ENCODE data around the gene ZMIZ1. TPM values are rescaled to one million over a fixed set of nuclear protein-coding genes. Genes with fewer than 3 reads are reported as not detected.

ZMIZ1 gene
- total RNA-seq, 1 experiment from 2014 or later, result 27.5 TPM

DNA sequence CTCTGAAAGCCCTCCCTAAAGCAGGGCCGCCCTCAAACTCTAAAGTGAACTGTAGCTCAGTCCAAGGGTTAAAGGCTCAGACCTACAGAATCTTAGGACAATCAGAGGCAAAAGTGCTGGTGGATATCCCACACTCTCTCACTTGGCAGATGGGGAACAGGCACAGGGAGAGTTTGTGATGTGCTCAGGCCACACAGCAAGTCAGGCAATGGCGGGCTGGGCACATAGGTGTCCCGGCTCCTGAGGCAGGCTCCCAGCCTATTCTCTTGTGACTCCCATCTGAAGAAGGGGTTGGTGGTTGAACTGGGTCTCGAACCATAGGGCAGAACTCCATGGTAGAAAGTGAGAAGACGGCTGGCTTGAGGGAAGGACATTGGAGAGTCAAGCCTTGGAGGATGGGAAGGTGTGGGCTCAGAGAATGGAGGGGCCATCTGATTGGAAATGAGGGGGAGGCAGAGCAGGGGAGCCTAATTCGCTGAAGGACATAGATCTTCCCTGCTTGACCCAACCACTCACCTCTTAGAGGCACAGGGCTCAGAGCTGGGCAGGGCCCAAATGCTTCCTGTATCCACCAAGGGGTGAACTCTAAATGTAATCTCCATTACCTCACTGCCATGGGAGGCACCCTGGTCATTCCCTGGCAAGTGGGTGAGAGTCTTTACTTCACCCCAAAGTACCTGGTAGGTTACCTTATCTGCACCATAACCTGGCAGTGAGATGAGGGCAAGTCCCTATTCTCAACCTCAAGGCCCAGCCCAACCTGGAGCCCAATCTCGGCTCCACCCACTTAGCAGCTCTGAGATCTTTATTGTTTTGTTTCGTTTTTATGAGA is 4.9 kb upstream of the ZMIZ1 start:
- DNase-seq (ENCODE audit: low spot score), result no peak

DNA sequence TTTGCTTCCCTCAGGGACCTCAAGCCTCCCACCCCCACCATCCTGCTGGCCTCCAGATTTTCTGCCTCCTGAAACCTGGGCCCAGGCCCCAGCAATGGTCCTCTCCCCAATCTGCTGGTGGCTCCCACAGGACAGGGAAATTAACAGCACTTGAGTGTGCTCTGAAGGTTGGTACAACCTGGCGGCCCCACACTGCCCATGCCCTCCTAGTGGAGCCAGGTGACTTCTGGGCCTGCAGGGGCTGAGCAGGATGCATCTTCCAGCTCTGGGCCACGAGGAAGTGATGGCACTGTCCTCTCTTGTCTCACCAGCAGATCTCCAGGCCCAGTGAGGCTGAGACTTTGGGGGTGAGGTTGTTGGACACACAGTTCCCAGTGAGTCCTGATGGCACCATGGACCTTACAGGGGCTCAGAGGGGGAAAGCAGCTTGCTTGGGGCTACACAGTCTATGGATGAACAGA is 3.6 kb upstream of the ZMIZ1 start:
- no peak for DNase-seq (ENCODE audit: low spot score)

DNA sequence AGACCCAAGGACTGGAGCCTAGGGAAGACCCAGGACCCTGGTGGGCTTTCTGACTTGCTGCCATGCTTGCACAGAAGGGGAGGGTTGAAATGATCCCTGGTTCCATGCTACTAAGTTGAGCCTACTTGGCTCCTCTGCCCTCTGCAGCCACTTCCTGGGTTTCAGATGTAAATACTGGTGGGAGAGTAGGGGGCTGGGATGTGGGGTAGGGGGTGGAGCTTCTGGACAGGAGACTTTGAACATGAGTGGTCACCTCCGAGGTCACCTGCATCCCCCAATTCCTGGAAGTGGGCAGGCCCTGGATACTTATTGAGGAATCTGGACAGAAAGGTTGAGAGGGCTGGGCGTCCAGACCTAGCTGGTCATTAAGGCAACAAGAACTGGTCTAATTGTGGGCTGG is 2.9 kb upstream of the ZMIZ1 start:
- DNase-seq (ENCODE audit: low spot score), result no peak

DNA sequence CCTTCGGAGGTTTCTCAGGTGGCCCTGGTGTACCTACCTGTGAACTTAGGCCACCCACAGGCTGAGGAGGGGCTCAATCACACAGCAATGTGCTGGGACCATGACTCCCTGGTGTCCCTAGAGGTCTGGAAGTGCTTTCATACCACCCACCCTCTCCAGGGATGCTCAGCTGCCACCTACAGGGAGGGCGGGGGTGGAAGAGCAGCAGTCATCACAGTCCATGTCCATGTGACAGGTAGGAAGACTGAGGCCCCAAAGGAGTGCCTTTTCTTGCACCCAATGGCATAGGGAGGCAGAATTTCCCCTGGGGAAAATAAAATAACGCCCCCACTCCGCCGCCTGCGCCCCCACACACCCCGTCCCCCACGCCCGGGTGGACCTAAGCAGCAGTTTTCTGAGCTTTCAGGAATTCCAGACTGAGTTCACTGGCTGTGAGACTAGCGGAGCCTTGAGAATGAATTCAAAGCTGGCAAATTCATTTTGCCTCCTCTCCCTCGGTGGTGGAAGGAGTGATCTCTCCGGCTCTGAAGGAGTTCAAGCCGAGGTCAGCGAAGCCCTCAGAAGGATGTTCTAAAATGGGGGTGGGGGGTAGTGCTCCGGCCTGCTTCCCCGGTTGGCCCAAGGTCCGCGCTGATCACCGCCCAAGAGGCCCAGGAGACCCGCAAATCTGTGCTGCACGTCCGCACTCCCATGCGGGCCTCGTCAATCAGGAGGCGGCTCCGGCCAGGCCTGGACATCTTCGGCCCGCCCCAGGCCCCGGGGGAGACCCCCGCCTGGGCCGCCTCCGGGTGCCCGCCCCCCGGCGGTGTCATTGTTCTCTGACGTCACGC is 2.1 kb upstream of the ZMIZ1 start:
- DNase-seq (ENCODE audit: low spot score), result peak; percentile 49

DNA sequence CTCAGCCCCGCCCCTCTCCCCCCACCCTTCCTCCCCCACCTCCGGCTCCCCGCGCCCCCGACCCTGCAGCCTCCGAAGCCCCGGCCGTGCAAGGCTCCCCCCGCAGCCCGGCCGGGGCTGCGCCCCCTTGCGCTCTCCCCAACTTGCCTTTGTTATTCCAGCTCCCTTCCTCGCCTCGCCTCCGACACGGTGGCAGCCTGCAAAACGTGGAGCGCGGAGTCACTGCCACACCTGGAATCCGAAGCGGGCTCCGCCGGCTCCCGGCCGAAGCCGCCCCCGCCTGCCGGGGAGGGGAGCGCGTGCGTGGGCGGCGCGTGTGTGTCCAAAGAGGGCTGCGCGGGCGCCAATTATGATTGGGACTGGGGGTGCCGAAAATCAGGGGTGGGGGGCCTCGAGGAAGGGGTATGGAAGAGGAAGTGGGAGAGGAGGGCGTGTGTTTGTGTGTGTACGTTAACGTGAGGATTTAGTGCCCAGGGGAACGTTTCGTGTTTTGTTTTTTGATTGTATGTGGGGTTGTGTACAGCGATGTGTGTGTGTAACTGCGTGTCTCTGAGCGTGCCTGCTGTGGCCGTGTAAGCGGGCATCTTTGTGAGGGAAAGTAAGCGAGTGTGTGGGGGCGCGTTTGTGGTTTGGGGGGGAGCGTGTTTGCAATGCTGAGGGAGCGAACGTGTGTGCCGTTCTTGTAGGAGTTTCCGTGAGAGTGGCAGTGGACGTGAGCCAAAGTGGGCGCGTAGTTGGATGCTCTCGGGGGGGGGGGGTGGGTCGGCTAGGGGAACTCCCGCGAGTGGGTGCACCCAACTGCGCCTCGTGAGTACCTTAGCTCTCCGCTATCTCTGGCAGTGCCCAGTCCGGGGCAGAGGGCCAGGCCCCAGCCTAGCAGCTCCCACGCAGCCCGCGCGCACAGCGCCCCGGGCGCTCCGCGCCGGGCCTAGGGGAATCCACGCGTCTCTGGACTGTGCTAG is 1.2 kb upstream of the ZMIZ1 start:
- DNase-seq (ENCODE audit: low spot score), result peak; percentile 81

DNA sequence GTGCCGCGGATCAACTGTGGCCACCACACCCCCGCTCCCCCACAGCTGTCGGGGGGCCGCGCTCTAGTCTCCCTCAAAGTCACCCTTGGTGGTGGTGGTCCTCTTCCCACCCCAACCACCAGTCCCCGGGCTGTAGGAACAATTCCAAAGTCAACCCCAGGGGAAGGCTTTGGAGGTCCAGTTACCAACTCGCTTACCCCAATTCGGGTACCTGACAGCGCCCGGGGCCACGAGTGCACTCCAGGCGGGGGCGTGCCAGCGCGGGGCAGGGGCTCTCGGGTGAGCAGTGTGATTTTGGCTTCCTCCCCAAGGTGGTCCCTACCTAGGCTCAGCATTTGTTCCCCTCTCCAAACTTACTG is 584 bp upstream of the ZMIZ1 start:
- DNase-seq (ENCODE audit: low spot score), result no peak

DNA sequence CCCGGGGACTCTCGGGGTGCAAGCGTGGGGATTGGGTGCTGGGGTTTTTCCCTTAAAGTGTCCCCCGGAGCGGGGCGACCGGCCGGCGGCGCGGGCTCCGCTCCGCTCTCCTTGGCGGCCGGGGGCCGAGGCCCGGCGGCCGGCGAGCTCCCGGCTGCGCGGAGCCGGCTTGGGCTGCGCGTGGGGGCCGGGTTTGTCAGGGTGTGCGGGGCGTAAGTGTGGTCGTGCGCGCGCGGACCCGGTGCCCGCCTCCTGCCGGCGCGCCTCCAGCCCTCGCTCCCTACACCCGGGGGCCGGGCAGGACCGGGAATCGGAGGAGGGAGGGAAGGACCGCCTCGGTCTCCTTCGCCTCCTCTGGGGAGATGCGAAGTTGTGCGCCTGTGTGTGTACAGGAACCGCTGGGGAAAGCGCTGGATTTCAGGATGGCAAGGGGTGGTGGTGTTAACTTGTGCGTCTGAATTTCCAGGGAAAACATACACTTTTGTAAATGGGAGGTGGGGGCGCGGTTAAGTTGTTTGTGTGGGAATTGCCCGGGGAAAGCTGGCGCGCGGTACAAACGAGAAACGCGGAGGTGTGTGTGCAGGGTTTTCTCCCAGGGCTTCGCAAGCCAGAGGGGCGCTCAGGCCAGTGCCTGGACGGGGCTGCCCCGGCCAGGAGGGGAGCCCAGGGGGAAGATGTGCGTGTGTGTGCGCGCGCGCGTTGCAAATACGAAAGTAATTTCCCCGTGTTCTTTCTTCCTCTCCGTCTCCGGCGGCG is 737 bp downstream of the ZMIZ1 start:
- peak; percentile 29 for DNase-seq (ENCODE audit: low spot score)

DNA sequence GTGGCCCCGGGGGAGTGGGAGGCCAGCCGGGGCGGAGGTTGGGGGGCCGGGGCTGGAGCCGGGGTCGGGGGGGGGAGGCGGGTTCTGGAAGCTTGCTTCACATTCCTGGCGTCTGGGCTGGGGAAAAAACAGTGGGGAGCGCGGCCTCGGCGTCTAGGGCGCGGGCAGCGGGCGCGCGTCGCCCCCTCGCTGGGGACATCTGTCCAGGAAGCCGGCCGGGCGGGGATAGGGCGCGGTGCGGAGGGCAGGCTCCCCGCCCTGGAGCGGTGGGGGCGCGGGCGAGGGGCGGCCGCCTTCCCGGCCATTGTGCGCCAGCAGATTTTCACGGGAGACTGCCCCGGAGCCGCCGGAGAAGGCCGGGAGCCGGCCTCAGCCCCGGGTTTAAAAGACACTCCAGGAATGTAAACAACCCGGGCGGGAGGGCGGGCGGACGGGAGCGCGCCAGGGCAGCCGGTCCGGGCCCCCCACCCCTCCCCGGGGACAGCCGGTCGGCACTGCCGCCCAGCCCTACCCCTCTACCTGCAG is 1.4 kb downstream of the ZMIZ1 start:
- DNase-seq (ENCODE audit: low spot score), result peak; percentile 30

DNA sequence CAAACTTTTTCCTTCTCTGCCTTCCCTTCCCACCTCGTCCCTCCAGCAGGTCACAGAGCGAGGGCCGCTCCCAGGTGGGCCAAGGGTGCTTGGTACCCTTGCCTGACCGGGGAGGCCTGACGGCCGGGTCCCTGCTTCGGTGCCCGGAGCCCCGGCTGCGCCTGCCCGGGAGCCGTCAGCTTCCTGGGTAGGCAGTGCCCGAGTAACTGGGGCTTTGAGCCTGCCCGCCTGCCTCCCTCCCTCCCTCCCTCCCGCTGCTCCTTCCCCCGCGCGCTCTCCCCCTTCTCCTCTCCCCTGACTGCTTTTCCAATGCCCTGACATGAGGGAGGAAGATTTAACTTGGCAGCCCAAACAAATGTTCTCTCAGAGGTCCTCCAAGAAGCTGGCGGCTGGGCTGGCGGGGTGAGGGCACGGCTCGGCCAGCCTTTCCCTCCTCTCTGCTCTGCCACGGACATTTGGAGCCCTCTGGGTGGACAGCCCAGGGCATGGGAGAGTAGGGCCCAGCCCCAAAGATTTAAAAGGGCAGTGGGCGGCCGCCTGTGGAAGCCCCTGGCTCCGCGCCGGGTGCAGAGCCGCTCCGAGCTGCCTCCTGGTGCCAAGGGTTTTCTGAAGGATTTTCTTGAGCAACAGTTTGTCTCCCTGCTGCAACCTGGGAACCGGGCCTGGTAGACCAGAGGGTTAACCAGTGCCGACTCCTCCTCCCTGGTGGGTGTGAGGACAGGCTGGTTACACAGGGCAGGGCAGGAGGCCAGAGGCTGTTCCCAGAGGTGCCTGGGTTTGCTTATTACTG is 2.0 kb downstream of the ZMIZ1 start:
- peak; percentile 91 for DNase-seq (ENCODE audit: low spot score)

DNA sequence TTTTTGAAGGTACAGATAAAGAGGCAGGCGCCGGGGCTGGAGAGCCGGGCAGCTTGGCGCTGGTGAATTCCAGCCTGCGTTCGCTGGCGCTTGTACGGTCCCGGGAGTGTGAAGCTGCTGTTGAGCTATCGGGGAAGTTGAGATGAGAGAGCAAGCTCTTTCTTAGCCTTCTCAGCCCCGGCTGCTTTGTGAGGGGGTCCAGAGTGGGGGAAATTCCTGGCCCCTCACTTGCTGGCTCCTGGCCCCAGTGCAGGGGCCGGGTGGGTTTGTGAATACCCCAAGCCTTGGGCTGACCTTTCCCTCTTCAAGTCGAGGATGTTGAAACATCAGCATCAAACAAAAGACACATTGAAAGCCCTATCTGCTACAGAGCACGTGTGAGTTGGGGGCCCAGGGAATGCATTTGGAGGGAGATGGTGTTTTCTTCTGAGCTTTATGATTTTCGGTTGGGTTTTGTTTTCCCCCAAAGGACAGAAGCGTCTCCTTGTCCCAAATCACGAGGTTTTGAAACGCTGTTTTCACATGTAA is 2.7 kb downstream of the ZMIZ1 start:
- DNase-seq (ENCODE audit: low spot score), result no peak

DNA sequence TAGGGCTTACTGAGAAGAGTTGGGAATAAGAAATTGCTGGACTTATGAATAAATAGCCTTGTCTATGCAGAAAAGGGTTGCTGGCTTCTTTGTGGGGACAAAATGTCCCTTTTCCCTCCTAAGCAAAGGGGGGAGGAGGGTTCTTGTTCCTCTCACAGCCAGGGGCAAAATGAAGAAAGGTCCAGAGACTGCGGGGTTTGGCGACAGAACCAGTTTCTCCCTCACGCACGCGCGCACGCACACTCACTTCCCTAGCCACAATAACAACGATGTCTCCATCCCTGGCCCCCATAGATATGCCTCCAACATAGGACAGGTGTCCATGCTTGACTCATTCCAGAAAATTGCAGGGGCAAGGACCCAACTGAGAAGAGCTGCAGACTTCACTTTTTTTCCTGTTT is 3.3 kb downstream of the ZMIZ1 start:
- no peak for DNase-seq (ENCODE audit: low spot score)

DNA sequence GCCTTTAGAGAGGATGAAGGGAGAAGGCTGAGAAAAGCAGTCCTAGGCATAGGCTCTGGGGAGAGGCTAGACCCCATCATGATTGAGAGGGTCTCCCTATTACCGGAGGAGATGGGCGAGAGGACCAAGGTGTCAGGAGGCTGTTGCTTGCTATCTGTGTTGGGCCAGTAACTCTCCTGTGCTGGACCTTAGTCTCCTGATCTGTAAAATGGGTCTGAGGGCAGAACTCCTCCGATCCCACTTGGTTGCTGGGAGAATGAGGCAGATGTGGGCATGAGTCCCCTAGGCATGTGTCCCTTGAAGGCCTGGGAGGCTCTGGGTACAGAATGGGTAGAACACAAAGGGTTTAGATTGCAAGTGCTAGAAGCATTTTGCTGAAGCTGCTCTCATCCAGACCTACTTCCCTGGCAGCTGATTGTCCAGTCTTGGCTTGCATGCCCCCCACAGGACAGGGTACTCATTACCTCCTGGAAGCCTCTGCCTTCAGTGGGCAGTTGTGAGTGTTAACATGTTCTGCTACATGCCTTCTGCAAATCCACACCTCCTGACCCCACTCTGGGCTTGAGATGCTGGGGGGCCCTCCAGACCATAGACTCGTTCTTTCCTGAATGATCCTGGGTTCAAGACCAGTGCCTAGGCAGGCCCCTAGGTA is 4.4 kb downstream of the ZMIZ1 start:
- no peak for DNase-seq (ENCODE audit: low spot score)

DNA sequence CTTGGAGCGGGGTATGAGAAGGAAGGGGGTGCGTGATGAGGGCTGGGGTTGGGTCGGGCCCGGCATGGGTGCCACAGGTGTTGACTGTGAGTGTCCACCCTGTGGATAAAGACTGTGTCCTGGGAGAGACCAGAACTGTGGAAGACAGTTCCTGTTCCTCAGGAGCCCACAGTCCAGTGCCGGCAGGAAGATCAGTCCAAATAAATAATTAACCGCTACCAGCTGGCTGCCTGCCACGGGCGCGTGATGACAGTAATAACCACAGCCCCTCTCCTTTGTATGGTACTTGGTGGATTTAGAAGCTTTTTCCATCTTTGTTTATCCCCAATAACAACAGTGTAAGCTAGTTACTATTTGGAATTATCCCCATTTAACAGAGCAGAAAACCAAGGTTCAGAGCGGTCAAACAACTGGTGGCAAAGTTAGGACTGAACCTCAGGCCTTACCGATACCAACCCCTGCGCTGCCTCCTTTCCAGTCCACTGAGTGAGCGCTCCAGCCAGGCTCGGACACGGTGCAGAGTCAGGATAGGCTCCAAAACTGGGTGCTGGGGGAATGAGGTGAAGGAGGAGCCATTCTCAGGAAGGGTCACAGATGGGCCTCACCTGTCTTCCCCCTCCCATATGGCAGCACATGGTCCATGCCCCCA is 5.1 kb downstream of the ZMIZ1 start:
- peak; percentile 77 for DNase-seq (ENCODE audit: low spot score)

DNA sequence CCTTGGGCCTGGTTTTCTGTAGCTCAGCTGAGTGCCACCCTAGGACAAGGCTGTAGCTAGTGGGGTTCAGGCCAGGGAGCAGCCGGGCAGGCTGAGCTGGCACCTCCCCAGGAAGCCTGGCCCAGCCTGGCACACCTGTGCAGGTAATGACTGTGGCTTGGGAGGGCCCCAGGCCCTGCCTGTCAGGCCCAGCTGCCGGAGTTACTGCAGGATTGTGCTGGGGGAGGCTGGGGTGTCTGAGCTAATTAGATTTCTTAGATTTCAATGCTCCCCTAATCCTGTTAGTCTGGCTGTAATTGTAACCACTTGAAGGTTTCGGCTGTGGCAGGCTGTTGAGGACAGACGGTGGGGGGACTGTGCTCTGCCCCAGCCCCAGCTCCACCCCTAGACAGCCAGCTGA is 6.0 kb downstream of the ZMIZ1 start:
- DNase-seq (ENCODE audit: low spot score), result peak; percentile 81

DNA sequence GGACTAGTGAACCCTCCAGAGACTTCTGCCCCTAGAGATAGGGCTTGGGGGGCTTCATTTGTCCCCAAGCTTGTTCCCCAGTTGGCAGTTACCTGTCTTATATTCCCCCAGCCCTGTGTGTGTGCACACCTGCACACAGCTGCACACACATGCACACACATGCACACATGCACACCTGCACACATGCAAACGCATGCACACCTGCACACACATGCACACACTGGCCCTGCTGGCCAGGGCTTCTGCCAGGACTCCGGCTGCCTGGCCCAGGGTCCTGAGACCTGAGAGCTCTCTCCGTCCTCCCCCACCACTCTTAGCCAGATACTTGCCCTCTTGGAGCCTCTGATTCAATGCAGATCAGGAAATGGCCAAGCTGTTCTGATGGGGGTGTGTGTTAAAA is 6.7 kb downstream of the ZMIZ1 start:
- no peak for DNase-seq (ENCODE audit: low spot score)

DNA sequence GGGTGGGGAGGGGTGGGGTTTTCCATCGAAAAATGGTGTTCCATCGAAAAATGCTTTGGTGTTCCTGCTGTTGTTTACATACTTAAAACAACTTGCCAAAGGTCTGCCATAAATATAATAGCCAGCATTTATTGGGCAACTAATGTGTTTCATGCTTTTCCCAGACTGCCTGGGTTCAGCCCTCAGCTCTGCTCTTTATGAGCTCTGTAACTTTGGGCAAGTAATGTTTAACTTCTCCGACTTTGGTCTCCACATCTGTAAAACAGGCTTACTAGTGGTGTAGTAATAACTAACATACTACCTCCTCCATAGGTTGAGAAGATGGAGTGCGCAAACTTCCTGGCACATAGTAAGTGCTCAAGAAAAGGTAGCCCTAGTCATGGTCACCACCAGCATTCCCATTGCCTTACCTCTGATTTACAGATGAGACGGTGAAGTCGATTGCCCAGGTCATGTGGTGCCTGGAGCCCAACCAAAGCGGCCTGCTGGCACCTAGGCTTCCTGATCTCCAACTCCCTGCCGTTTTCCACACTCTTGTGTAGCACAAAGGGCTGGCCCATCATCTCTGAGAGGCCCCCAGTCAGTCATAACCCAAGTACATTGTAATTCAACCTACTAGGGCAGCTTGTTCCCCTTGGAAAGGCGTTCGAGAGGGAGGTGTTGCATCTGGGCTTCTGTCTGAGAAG is 8.9 kb downstream of the ZMIZ1 start:
- no peak for DNase-seq (ENCODE audit: low spot score)

DNA sequence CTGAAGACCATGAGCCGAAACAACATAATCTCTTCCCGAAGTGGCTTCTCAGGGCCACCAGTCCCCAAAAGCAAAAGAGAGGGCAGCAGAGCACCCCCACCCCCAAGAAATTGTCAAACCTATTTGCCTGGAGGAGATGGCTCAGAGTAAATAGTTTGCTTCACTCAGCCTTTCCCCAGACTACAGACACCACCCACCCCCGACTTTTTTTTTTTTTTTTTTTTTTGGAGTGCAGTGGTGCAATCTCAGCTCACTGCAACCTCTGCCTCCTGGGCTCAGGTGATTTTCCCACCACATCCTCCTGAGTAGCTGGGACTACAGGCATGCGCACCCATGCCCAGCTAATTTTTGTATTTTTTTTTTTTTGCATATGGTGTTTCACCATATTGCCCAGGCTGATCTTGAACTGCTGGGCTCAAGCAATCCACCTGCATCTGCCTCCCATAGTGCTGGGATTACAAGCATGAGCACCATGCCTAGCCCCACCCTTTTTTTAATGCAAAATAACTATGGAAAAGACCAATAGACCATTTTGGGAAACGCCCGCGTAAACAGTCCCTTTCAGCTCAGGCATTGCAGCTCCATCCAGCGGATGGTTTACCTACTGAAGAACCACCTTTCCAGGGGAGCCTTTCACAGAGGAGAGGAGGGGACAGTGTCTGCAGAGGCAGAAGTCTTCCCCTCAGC is 9.7 kb downstream of the ZMIZ1 start:
- DNase-seq (ENCODE audit: low spot score), result no peak

Measured in HT-29 (cell line).